Brain pericyte (primary cell): ENCODE measurements around the gene KLHL29.
"Not testable (repeated sequence)": the region's sequence is repeated elsewhere in the genome, so short reads cannot be mapped to it uniquely, and the experiment has no call there.

Experiments
- DNase-seq: peaks from one replicate; pipeline ENCODE4 v3.0.0-alpha.2; 2012; ENCODE audit warnings: low read depth, low spot score

The KLHL29 gene

GRCh38 chr2:23712756-23713151, 327.8 kb downstream of the KLHL29 start:
- DNase-seq: no peak

DNA sequence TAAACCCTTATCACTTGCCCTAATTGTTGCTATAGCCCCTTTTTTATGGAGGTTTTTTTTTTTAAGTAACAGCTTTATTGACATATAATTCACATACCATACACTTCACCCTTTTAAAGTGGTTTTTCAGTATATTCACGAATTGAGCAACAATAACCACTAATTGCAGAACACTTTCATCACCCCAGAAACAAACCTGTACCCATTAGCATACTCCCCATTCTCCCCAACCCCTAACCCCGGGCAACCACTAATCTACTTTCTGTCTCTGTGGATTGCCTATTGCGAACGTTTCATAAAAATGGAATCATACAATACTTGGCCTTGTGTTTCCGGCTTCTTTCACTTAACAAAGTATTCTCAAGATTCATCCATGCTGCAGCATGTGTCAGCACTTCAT, 328.4 kb downstream of the KLHL29 start:
- DNase-seq: no peak

- no peak for DNase-seq
Measured at GRCh38 chr2:23718931-23719700, 334.1 kb downstream of the KLHL29 start.

DNA sequence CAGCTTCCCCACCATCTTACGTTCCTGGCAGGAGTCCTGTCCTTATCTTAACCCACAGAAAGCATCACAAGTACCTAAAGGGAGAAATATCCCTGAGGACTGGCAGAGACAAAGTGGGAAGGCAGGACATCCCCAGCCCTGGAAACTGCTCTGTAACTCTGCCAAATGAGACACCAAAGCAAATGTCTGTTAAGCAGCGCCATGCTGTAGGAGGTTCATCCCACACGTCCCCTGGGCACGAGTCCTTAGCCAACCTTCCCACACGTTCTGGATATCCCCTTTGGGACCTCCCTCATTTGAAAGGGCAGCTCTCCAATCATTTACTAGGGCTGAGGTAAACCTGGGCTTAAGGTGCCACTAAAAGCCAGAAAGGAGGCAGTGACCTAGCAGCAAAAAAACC, 334.7 kb downstream of the KLHL29 start:
- DNase-seq: no peak

GRCh38 chr2:23720705-23721453, 335.9 kb downstream of the KLHL29 start:
- DNase-seq: no peak

DNA sequence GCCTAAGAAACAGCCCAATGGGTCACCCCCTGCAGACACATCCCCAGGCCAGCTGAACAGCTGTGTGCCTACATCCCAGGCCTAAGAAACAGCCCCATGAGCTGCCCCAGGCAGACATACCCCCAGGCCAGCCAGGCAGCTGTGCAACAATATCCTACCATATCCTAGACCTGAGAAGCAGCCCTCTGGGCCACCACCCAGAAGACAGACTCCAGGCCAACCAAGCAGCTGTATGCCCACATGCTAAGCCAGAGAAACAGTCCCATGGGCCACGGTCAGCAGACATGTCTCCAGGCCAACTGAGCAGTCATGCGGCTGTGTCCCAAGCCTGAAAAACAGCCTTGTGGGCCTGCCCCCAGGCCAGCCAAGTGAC, 336.5 kb downstream of the KLHL29 start:
- no peak for DNase-seq

DNA sequence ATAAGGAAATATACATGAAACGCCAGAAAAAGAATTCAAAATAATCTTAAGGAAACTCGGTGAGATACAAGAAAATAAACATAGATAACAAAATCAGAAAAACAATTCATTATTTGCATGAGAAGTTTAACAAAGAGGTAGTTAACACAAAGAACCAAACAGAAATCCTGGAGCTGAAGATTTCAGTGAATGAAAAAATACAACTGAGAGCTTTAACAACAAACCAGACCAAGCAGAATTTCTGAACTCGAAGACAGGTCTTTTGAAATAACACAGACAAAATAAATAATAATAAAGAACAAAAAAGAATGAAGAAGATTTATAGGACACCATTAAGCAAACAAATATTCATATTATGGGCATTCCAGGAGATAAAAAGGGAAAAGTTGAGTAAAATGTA, 337.3 kb downstream of the KLHL29 start:
- no peak for DNase-seq

- DNase-seq: not testable (repeated sequence)
Measured at GRCh38 chr2:23723029-23723428, 338.1 kb downstream of the KLHL29 start.

DNA sequence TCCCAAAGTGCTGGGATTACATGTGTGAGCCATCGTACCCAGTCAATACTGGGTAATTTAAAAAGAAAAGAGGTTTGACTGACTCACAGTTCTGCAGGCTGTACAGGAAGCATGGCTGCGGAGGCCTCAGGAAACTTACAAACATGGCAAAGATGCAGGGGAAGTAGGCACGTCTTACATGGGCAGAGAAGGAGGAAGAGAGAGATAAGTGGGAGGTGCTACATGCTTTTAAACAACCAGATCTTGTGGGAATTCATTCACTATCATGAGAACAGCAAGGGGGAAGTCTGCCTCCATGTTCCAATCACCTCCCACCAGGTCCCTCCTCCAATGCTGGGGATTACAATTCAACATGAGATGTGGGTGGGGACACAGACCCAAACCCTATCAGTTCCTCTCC, 349.4 kb downstream of the KLHL29 start:
- DNase-seq: no peak

DNA sequence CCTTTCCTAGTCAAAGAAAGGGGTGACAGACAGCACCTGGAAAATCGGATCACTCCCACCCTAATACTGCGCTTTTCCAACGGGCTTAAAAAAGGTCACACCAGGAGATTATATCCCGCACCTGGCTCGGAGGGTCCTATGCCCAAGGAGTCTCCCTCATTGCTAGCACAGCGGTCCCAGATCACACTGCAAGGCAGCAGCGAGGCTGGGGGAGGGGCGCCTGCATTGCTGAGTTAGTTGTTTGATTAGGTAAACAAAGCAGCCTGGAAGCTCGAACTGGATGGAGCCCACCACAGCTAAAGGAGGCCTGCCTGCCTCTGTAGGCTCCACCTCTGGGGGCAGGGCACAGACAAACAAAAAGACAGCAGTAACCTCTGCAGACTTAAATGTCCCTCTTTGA, 351.8 kb downstream of the KLHL29 start:
- DNase-seq: not testable (repeated sequence)

GRCh38 chr2:23745068-23745725, 360.2 kb downstream of the KLHL29 start:
- DNase-seq: no peak

DNA sequence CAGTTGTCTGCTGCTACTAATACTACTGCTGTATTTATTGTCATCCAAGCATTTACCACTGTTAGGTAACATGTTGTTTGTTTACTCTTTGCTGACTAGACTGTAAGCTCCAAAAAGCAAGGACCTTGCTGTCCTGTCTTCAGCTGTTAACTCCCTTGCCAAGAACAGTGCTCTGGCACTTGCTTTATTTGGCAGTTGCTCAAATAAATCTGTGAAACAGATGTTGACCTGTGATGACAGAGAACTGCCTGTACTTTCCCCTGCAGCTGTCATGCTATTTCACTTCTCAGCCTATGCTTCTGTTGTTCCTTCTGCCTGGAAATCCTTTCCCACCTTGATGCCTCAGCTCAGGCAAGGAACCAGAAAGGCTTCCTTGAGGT, 360.7 kb downstream of the KLHL29 start:
- peak; percentile 42 for DNase-seq

GRCh38 chr2:23746141-23746863, 361.3 kb downstream of the KLHL29 start:
- no peak for DNase-seq

- DNase-seq: no peak
Measured at GRCh38 chr2:23751747-23752265, 366.8 kb downstream of the KLHL29 start.

DNA sequence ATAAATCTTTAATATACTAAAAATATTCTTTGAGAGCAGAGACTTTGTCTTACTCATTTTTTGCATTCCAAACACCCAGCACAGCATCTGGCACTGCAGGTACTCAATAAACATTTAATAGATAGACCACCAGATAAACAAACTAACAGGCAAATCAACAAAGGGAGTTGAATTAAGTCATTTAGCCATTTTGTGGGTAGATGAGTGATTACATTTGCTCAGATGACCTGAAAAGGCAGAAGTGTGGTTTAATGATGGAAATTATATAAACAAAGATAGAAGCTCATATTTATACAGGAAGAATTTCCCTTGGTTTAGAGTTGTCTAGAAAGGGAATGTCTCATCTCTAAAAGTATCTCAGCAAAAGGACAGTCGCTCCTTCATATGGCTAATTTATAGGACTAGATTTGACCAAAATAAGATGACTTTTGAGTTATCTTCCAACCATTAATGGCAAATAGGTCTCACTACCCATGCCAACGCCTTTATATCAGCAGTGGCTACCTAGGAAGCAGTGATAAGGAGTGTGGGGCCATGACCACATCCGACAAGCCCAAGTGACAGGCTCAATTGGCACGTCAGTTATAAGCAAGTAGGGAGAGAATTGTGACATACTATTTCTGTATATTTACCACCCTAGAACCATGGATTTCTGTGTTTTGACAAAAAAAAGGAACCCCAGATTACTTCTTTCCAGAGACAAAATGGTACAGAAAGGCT, 368.5 kb downstream of the KLHL29 start:
- no peak for DNase-seq

- no peak for DNase-seq
Measured at GRCh38 chr2:23754970-23755369, 370.0 kb downstream of the KLHL29 start.

GRCh38 chr2:23756593-23757292, 371.8 kb downstream of the KLHL29 start:
- no peak for DNase-seq

GRCh38 chr2:23757686-23758433, 372.9 kb downstream of the KLHL29 start:
- DNase-seq: no peak
